ENCODE data around the gene ATG2A.
A peak's percentile ranks its signal among the peaks of the same experiment; 100 is the strongest.
"Not testable (repeated sequence)": the region's sequence is repeated elsewhere in the genome, so short reads cannot be mapped to it uniquely, and the experiment has no call there.

Gene ATG2A

GRCh38 chr11:64855596-64856304 is 61.3 kb downstream of the ATG2A start:
- peaks cover 79% of the 10 kb centered on the region for H3K4me1 Mint-ChIP-seq (ENCODE audit: low read depth)
- no peaks in the 10 kb centered on the region for H3K27me3 Mint-ChIP-seq (ENCODE audit: low read depth)
- peak overlapping the region; percentile 54 for H3K4me3 Mint-ChIP-seq
- no peaks in the 10 kb centered on the region for H3K9me3 Mint-ChIP-seq
- peaks cover 38% of the 10 kb centered on the region for H3K36me3 Mint-ChIP-seq (ENCODE audit: low read depth)
- peak overlapping the region; percentile 74 for H3K27ac Mint-ChIP-seq

GRCh38 chr11:64854534-64855502 is 62.2 kb downstream of the ATG2A start:
- Mint-ChIP-seq H3K27ac (peak overlapping the region; percentile 74), H3K4me1 (ENCODE audit: low read depth) (peaks cover 74% of the 10 kb centered on the region), H3K36me3 (ENCODE audit: low read depth) (peaks cover 35% of the 10 kb centered on the region), H3K4me3 (peak overlapping the region; percentile 54), H3K9me3 (no peaks in the 10 kb centered on the region), H3K27me3 (ENCODE audit: low read depth) (no peaks in the 10 kb centered on the region)

GRCh38 chr11:64854157-64854533 is 62.9 kb downstream of the ATG2A start:
- no peaks in the 10 kb centered on the region for H3K9me3 Mint-ChIP-seq
- peak overlapping the region; percentile 77 for H3K27ac Mint-ChIP-seq
- no peaks in the 10 kb centered on the region for H3K27me3 Mint-ChIP-seq (ENCODE audit: low read depth)
- no peak overlapping the region for H3K4me3 Mint-ChIP-seq
- peaks cover 31% of the 10 kb centered on the region for H3K36me3 Mint-ChIP-seq (ENCODE audit: low read depth)
- H3K4me1 Mint-ChIP-seq (ENCODE audit: low read depth): peaks cover 71% of the 10 kb centered on the region

GRCh38 chr11:64853709-64854108 is 63.3 kb downstream of the ATG2A start:
- H3K27ac Mint-ChIP-seq: peak overlapping the region; percentile 77
- peaks cover 68% of the 10 kb centered on the region for H3K4me1 Mint-ChIP-seq (ENCODE audit: low read depth)
- H3K36me3 Mint-ChIP-seq (ENCODE audit: low read depth): peaks cover 29% of the 10 kb centered on the region
- H3K9me3 Mint-ChIP-seq: no peaks in the 10 kb centered on the region
- no peaks in the 10 kb centered on the region for H3K27me3 Mint-ChIP-seq (ENCODE audit: low read depth)
- peak overlapping the region; percentile 7 for H3K4me3 Mint-ChIP-seq

- H3K27me3 Mint-ChIP-seq (ENCODE audit: low read depth): no peaks in the 10 kb centered on the region
- H3K9me3 Mint-ChIP-seq: no peaks in the 10 kb centered on the region
- peaks cover 26% of the 10 kb centered on the region for H3K36me3 Mint-ChIP-seq (ENCODE audit: low read depth)
- peak overlapping the region; percentile 37 for H3K4me3 Mint-ChIP-seq
- peak overlapping the region; percentile 89 for H3K27ac Mint-ChIP-seq
- peaks cover 71% of the 10 kb centered on the region for H3K4me1 Mint-ChIP-seq (ENCODE audit: low read depth)
Measured at GRCh38 chr11:64852804-64853509, 64.1 kb downstream of the ATG2A start.

GRCh38 chr11:64851831-64852351 is 65.1 kb downstream of the ATG2A start:
- no peaks in the 10 kb centered on the region for H3K27me3 Mint-ChIP-seq (ENCODE audit: low read depth)
- H3K27ac Mint-ChIP-seq: peak overlapping the region; percentile 89
- peak overlapping the region; percentile 62 for H3K4me3 Mint-ChIP-seq
- H3K36me3 Mint-ChIP-seq (ENCODE audit: low read depth): peaks cover 25% of the 10 kb centered on the region
- H3K4me1 Mint-ChIP-seq (ENCODE audit: low read depth): peaks cover 71% of the 10 kb centered on the region
- H3K9me3 Mint-ChIP-seq: no peaks in the 10 kb centered on the region

- H3K27me3 Mint-ChIP-seq (ENCODE audit: low read depth): no peaks in the 10 kb centered on the region
- peaks cover 21% of the 10 kb centered on the region for H3K36me3 Mint-ChIP-seq (ENCODE audit: low read depth)
- peak overlapping the region; percentile 2 for H3K4me3 Mint-ChIP-seq
- peaks cover 64% of the 10 kb centered on the region for H3K4me1 Mint-ChIP-seq (ENCODE audit: low read depth)
- no peaks in the 10 kb centered on the region for H3K9me3 Mint-ChIP-seq
- H3K27ac Mint-ChIP-seq: peak overlapping the region; percentile 89
Measured at GRCh38 chr11:64850979-64851567, 65.9 kb downstream of the ATG2A start.

GRCh38 chr11:64849598-64850356 is 67.2 kb downstream of the ATG2A start:
- no peak overlapping the region for H3K27ac Mint-ChIP-seq
- H3K27me3 Mint-ChIP-seq (ENCODE audit: low read depth): no peaks in the 10 kb centered on the region
- H3K4me1 Mint-ChIP-seq (ENCODE audit: low read depth): peaks cover 57% of the 10 kb centered on the region
- H3K36me3 Mint-ChIP-seq (ENCODE audit: low read depth): peaks cover 12% of the 10 kb centered on the region
- no peak overlapping the region for H3K4me3 Mint-ChIP-seq
- no peaks in the 10 kb centered on the region for H3K9me3 Mint-ChIP-seq

GRCh38 chr11:64848826-64849597 is 68.0 kb downstream of the ATG2A start:
- Mint-ChIP-seq H3K36me3 (ENCODE audit: low read depth) (peaks cover 6% of the 10 kb centered on the region), H3K27ac (no peak overlapping the region), H3K9me3 (no peaks in the 10 kb centered on the region), H3K4me3 (no peak overlapping the region), H3K4me1 (ENCODE audit: low read depth) (peaks cover 52% of the 10 kb centered on the region), H3K27me3 (ENCODE audit: low read depth) (no peaks in the 10 kb centered on the region)

- H3K27ac Mint-ChIP-seq: peak overlapping the region; percentile 49
Measured at GRCh38 chr11:64848214-64848825, 68.7 kb downstream of the ATG2A start.

GRCh38 chr11:64846998-64847666 is 69.9 kb downstream of the ATG2A start:
- Mint-ChIP-seq H3K4me3 (no peak overlapping the region), H3K9me3 (no peaks in the 10 kb centered on the region), H3K27me3 (ENCODE audit: low read depth) (no peaks in the 10 kb centered on the region), H3K4me1 (ENCODE audit: low read depth) (peaks cover 42% of the 10 kb centered on the region), H3K27ac (no peak overlapping the region), H3K36me3 (ENCODE audit: low read depth) (peaks cover 3% of the 10 kb centered on the region)

More at GRCh38 chr11:64848214-64848825, 68.7 kb downstream of the ATG2A start:
- no peaks in the 10 kb centered on the region for H3K27me3 Mint-ChIP-seq (ENCODE audit: low read depth)
- peaks cover 50% of the 10 kb centered on the region for H3K4me1 Mint-ChIP-seq (ENCODE audit: low read depth)
- peaks cover 5% of the 10 kb centered on the region for H3K36me3 Mint-ChIP-seq (ENCODE audit: low read depth)
- H3K4me3 Mint-ChIP-seq: no peak overlapping the region
- H3K9me3 Mint-ChIP-seq: no peaks in the 10 kb centered on the region

GRCh38 chr11:64845776-64846129 is 71.3 kb downstream of the ATG2A start:
- H3K27me3 Mint-ChIP-seq (ENCODE audit: low read depth); H3K4me3 Mint-ChIP-seq; H3K36me3 Mint-ChIP-seq (ENCODE audit: low read depth); H3K9me3 Mint-ChIP-seq; H3K27ac Mint-ChIP-seq: not testable (repeated sequence)
- H3K4me1 Mint-ChIP-seq (ENCODE audit: low read depth): peaks cover 28% of the 10 kb centered on the region

All from T-helper 1 cell treated with Interleukin-12 subunit alpha and Interleukin-12 subunit beta and Interleukin-4 antibody, amounts not matched to agents 30 μg/mL and 1 μg/mL, for 36 hours (primary cell).